GM18519 (cell line): ENCODE data around the gene CDC42EP5.

Experiments
- ATAC-seq: cut with Tn5 transposase; IDR thresholded peaks from one replicate; pipeline ENCODE4 v1.9.1; 2021; ENCODE audit warnings: mild to moderate bottlenecking, moderate library complexity; ENCODE audit not compliant: unreplicated experiment, low FRiP score

Gene CDC42EP5

GRCh38 chr19:54415208-54415900, 57.7 kb downstream of the CDC42EP5 start, which contains the start of gene TTYH1:
Gene TTYH1, plus strand, starts transcription at chr19:54415464. Its CDS starts 89 bp downstream, at chr19:54415553.
- no peak for ATAC-seq
